H1 (cell line): Measurements from ENCODE around the gene RERE. TPM values are rescaled to one million over a fixed set of nuclear protein-coding genes. Genes with fewer than 3 reads are reported as not detected.

Experiments
- CTCF ChIA-PET: fragments of 300-600 bp; sonication (Branson Sonifier 250); formaldehyde crosslinking; loops from one replicate; lab custom pipeline; 2021; ENCODE audit not compliant: partially characterized antibody; lab: Charles Lee
- POLR2A ChIA-PET: fragments of 300-600 bp; sonication (Branson Sonifier 250); formaldehyde crosslinking; loops from one replicate; lab custom pipeline; 2021; ENCODE audit warnings: inconsistent platforms; ENCODE audit not compliant: partially characterized antibody; lab: Charles Lee
- DNase-seq, 2 experiments: peaks; one replicate each; pipeline versions ENCODE4 v3.0.0 to v3.0.0-alpha.2; 2010 to 2022; ENCODE audit warnings: low spot score in 2 of 2, low read depth in 1 of 2, mixed read lengths in 1 of 2
- FAIRE-seq: peaks from 2 replicates; lab custom pipeline; 2011; peaks lifted over from hg19 to GRCh38; lab: Jason Lieb, UNC
- H2AFZ ChIP-seq: 2 replicates; pipeline ENCODE4 v1.8.1; 2012; ENCODE audit warnings: low read length, inconsistent platforms
- H2AK5ac ChIP-seq: 2 replicates; pipeline ENCODE4 v1.6.1; 2013; ENCODE audit warnings: low read depth, low read length
- H2BK120ac ChIP-seq: replicated peaks from 2 replicates; pipeline ENCODE3; 2013; ENCODE audit warnings: low read depth, low read length, inconsistent platforms
- H2BK12ac ChIP-seq: 2 replicates; pipeline ENCODE4 v1.6.1; 2013; ENCODE audit warnings: low read depth, low read length
- H2BK15ac ChIP-seq: 2 replicates; pipeline ENCODE4 v1.6.1; 2013; ENCODE audit warnings: low read length
- H2BK20ac ChIP-seq: 2 replicates; pipeline ENCODE4 v1.6.1; 2013; ENCODE audit warnings: low read length
- H2BK5ac ChIP-seq: 2 replicates; pipeline ENCODE4 v1.6.1; 2013; ENCODE audit warnings: low read depth, low read length
- H3K14ac ChIP-seq: 2 replicates; pipeline ENCODE4 v1.6.1; 2013; ENCODE audit warnings: inconsistent platforms; ENCODE audit not compliant: insufficient read length
- H3K18ac ChIP-seq: 2 replicates; pipeline ENCODE4 v1.6.1; 2013; ENCODE audit warnings: low read length; ENCODE audit errors: extremely low read depth
- H3K23ac ChIP-seq: 2 replicates; pipeline ENCODE4 v1.6.1; 2013; ENCODE audit warnings: inconsistent platforms; ENCODE audit not compliant: insufficient read length
- H3K23me2 ChIP-seq: 2 replicates; pipeline ENCODE4 v1.6.1; 2013; ENCODE audit warnings: low read depth, low read length
- H3K27ac ChIP-seq: 2 replicates; pipeline ENCODE4 v1.6.1; 2011; ENCODE audit warnings: low read depth, low read length, inconsistent platforms
- H3K27me3 ChIP-seq, 4 experiments: replicated peaks in 1 of 4; 1 replicate in 1 of 4; 2 replicates in 3 of 4; pipeline versions ENCODE4 v1.6.1 to v1.8.1; 2011 to 2013; ENCODE audit warnings: low read length in 3 of 4, mild to moderate bottlenecking in 3 of 4, inconsistent platforms in 2 of 4, mixed read lengths in 2 of 4, moderate library complexity in 1 of 4; ENCODE audit not compliant: control insufficient read depth in 3 of 4, insufficient read depth in 3 of 4; ENCODE audit errors: extremely low read depth in 1 of 4
- H3K36me3 ChIP-seq, 4 experiments: 2 replicates each; pipeline versions ENCODE4 v1.6.1 to v1.8.1; 2011 to 2013; ENCODE audit warnings: mild to moderate bottlenecking in 4 of 4, low read length in 3 of 4, moderate library complexity in 2 of 4, control low read depth in 1 of 4, inconsistent platforms in 1 of 4; ENCODE audit not compliant: insufficient read depth in 4 of 4, control insufficient read depth in 2 of 4
- H3K4ac ChIP-seq: replicated peaks from 2 replicates; pipeline ENCODE3; 2013; ENCODE audit warnings: low read length, low read depth, mixed read lengths, inconsistent platforms; ENCODE audit not compliant: insufficient read length
- H3K4me1 ChIP-seq, 4 experiments: replicated peaks in 1 of 4; 1 replicate in 1 of 4; 2 replicates in 3 of 4; pipeline versions ENCODE4 v1.6.1 to v1.8.1; 2011 to 2013; ENCODE audit warnings: low read length in 3 of 4, inconsistent platforms in 2 of 4, mixed read lengths in 1 of 4; ENCODE audit not compliant: insufficient read depth in 4 of 4, control insufficient read depth in 3 of 4
- H3K4me2 ChIP-seq, 2 experiments: 2 replicates each; pipeline versions ENCODE4 v1.6.1 to v1.8.1; 2011 to 2013; ENCODE audit warnings: low read depth in 2 of 2, low read length in 2 of 2, control low read depth in 1 of 2, inconsistent platforms in 1 of 2, mild to moderate bottlenecking in 1 of 2; ENCODE audit not compliant: insufficient read depth in 1 of 2
- H3K4me3 ChIP-seq, 4 experiments: fragments of 200-600, 300-600 bp in 1 of 4; sonication (generic), shearing (Covaris generic), sonication (Bioruptor Twin) in 1 of 4; 2 replicates each; pipeline versions ENCODE4 v1.5.1 to v1.8.1; 2011 to 2016; ENCODE audit warnings: low read length in 4 of 4, low read depth in 3 of 4, control low read depth in 2 of 4, inconsistent platforms in 2 of 4, mild to moderate bottlenecking in 2 of 4, mixed read lengths in 1 of 4, moderate library complexity in 1 of 4; ENCODE audit not compliant: insufficient read depth in 2 of 4; ENCODE audit errors: extremely low read depth in 1 of 4
- H3K56ac ChIP-seq: replicated peaks from 2 replicates; pipeline ENCODE3; 2013; ENCODE audit warnings: low read depth, mild to moderate bottlenecking, mixed read lengths, low read length, inconsistent platforms; ENCODE audit not compliant: insufficient read length
- H3K79me1 ChIP-seq: 2 replicates; pipeline ENCODE4 v1.6.1; 2013; ENCODE audit warnings: low read depth, low read length, control low read depth
- H3K79me2 ChIP-seq, 2 experiments: 2 replicates each; pipeline versions ENCODE4 v1.6.1 to v1.8.1; 2012 to 2013; ENCODE audit warnings: low read length in 2 of 2, mild to moderate bottlenecking in 2 of 2, inconsistent platforms in 1 of 2; ENCODE audit not compliant: insufficient read depth in 2 of 2, control insufficient read depth in 1 of 2
- H3K9ac ChIP-seq, 4 experiments: replicated peaks in 1 of 4; 1 replicate in 1 of 4; 2 replicates in 3 of 4; pipeline versions ENCODE4 v1.6.1 to v1.8.1; 2011 to 2013; ENCODE audit warnings: low read depth in 3 of 4, low read length in 3 of 4, control low read depth in 2 of 4, mild to moderate bottlenecking in 2 of 4, moderate library complexity in 2 of 4, inconsistent platforms in 1 of 4; ENCODE audit errors: extremely low read depth in 1 of 4
- H3K9me3 ChIP-seq, 2 experiments: 2 replicates each; pipeline versions ENCODE4 v1.6.1 to v1.8.1; 2012 to 2013; ENCODE audit warnings: mild to moderate bottlenecking in 2 of 2, moderate library complexity in 2 of 2, control low read depth in 1 of 2, inconsistent platforms in 1 of 2, low read depth in 1 of 2, low read length in 1 of 2, mixed read lengths in 1 of 2; ENCODE audit not compliant: insufficient read depth in 2 of 2
- H4K20me1 ChIP-seq, 2 experiments: replicated peaks in 1 of 2; 2 replicates each; pipeline versions ENCODE3 to v1.8.1; 2011 to 2013; ENCODE audit warnings: inconsistent platforms in 2 of 2, low read length in 2 of 2, mild to moderate bottlenecking in 1 of 2; ENCODE audit not compliant: insufficient read depth in 2 of 2, control insufficient read depth in 1 of 2
- H4K5ac ChIP-seq: 2 replicates; pipeline ENCODE4 v1.6.1; 2013; ENCODE audit warnings: low read length, low read depth, mixed read lengths, inconsistent platforms; ENCODE audit not compliant: insufficient read length
- H4K8ac ChIP-seq: 2 replicates; pipeline ENCODE4 v1.8.0; 2013; ENCODE audit warnings: mild to moderate bottlenecking, moderate library complexity, low read length, inconsistent platforms; ENCODE audit not compliant: insufficient read depth; ENCODE audit errors: extremely low read depth
- H4K91ac ChIP-seq: replicated peaks from 2 replicates; pipeline ENCODE3; 2013; ENCODE audit warnings: low read length, mixed read lengths, inconsistent platforms; ENCODE audit not compliant: insufficient read length
- EP300 ChIP-seq, 2 experiments: IDR thresholded peaks; 1 replicate in 1 of 2; 2 replicates in 1 of 2; pipeline ENCODE4 v1.6.1; 2011 to 2012; ENCODE audit warnings: low read depth in 2 of 2, low read length in 2 of 2, mild to moderate bottlenecking in 2 of 2, borderline replicate concordance in 1 of 2, inconsistent platforms in 1 of 2, moderate library complexity in 1 of 2
- RFX5 ChIP-seq: IDR thresholded peaks from 2 replicates; pipeline ENCODE4 v1.6.1; 2011; ENCODE audit warnings: low read depth, low read length, improper control_type of control experiment, borderline replicate concordance
- TEAD4 ChIP-seq: IDR thresholded peaks from 2 replicates; pipeline ENCODE4 v1.6.1; 2012; ENCODE audit warnings: low read depth, low read length, inconsistent platforms, mixed read lengths
- WGBS, 2 experiments: shearing (Covaris generic) in 1 of 2; methylation state at CpG; one replicate each; pipeline versions ENCODE4 v1.1.6 to v1.1.7; 2013 to 2015; ENCODE audit warnings: low lambda C conversion rate in 2 of 2, mixed read lengths in 2 of 2, inconsistent platforms in 1 of 2, low coverage in 1 of 2, missing lambda C conversion rate in 1 of 2; ENCODE audit not compliant: insufficient replicate concordance in 2 of 2, insufficient coverage in 1 of 2, insufficient read length in 1 of 2; ENCODE audit errors: extremely low coverage in 1 of 2, missing lambda C conversion rate in 1 of 2; 5-methylcytosine and 5-hydroxymethylcytosine counted together
- polyA plus RNA-seq, 7 experiments: library from polyadenylated mRNA; depleted of rRNA in 3 of 7; stranded (reverse) in 5 of 7; unstranded in 2 of 7; fragments of >200 nt in 5 of 7; fragments of 200-250 nt in 2 of 7; gene quantifications; 1 replicate in 5 of 7; 2 replicates in 1 of 7; 4 replicates in 1 of 7; pipeline versions ENCODE4 v1.2.1 to v1.2.3, GENCODE V29; 2011 to 2013; ENCODE audit warnings: missing spikeins in 2 of 7, mixed read lengths in 2 of 7
- total RNA-seq: library from RNA; stranded (reverse); fragmentation: NEBNext Ultra II Directional; extraction: Animal tissue kit (Norgen Biotek cat#: 25700); gene quantifications from 2 replicates; pipeline ENCODE4 v1.2.1, GENCODE V29; 2021

RERE gene
- total and polyA plus RNA-seq, 2 of the 8 experiments (the other 6 are each of a cell fraction or from before 2014, with no cell fraction given), result 15.3 to 142 TPM

GRCh38 chr1:8722366-8722765 lies 95.1 kb downstream of the RERE start:
- no peaks in the 10 kb centered on the region; the same call in 1 of the 2 replicates for H3K79me1 ChIP-seq
- peaks cover 0 to 76% of the 10 kb centered on the region in 2 experiments; a peak in 3 of 4 replicates for H3K79me2 ChIP-seq

More at GRCh38 chr1:8722366-8722765, 95.1 kb downstream of the RERE start:
- no peak overlapping the region for H3K23ac ChIP-seq
- H4K91ac ChIP-seq, result no peak overlapping the region
- no peak overlapping the region for H4K8ac ChIP-seq
- 89% methylated on average over 3 of the region's 3 CpGs; no CpG with 5 or more reads in 1 of the 2 experiments for WGBS, 2 experiments
- TF ChIP-seq EP300 (IDR thresholded peaks at IDR 0.05; ENCODE audit: borderline replicate concordance in 1 of 2, low read depth in 2 of 2, low read length in 2 of 2) (no peak), RFX5 (no peak), TEAD4 (no peak)
- H2BK12ac ChIP-seq, result no peak overlapping the region
- no peaks in the 10 kb centered on the region; the same call in 1 of the 2 replicates for H3K23me2 ChIP-seq
- H2AFZ ChIP-seq, result no peak overlapping the region
- H3K4me3 ChIP-seq, result no peak overlapping the region
- no peak overlapping the region for H2BK120ac ChIP-seq
- H4K5ac ChIP-seq, result no peak overlapping the region
- no peak overlapping the region for H3K56ac ChIP-seq
- no peak overlapping the region for H3K27ac ChIP-seq
- no peak overlapping the region for H3K4ac ChIP-seq
- no peak overlapping the region for H3K9ac ChIP-seq
- H4K20me1 ChIP-seq, result peaks cover 3 to 4% of the 10 kb centered on the region in 2 experiments
- H3K9me3 ChIP-seq, result no peaks in the 10 kb centered on the region
- no peak overlapping the region for H2BK15ac ChIP-seq
- no peak overlapping the region for H2BK5ac ChIP-seq
- H3K4me1 ChIP-seq, result peaks cover 0 to 14% (median 7%) of the 10 kb centered on the region in 4 experiments; a peak in 5 of 7 replicates
- no peaks in the 10 kb centered on the region for H3K27me3 ChIP-seq
- H3K36me3 ChIP-seq, result no peaks in the 10 kb centered on the region
- no peak overlapping the region for H3K4me2 ChIP-seq
- ChIA-PET CTCF (interaction anchor here (0.6 to 6.3 kb wide), 7 partner anchors 9 to 170 kb away, joined by 3 to 58 read pairs (median 3); no protein-coding TSS in a partner anchor), POLR2A (interaction anchor here (1.2 to 3.1 kb wide), 4 partner anchors 11 to 20 kb away, joined by 3 to 22 read pairs (median 4); no protein-coding TSS in a partner anchor)
- no peak for FAIRE-seq
- no peak overlapping the region for H2AK5ac ChIP-seq
- no peak for DNase-seq
- no peak overlapping the region for H3K18ac ChIP-seq
- no peak overlapping the region for H2BK20ac ChIP-seq
- H3K14ac ChIP-seq, result no peak overlapping the region
